ENCODE measurements around the gene PTGES. TPM values are rescaled to one million over a fixed set of nuclear protein-coding genes. Genes with fewer than 3 reads are reported as not detected.
"Not testable (repeated sequence)": the region's sequence is repeated elsewhere in the genome, so short reads cannot be mapped to it uniquely, and the experiment has no call there.

The PTGES gene
- total and polyA plus RNA-seq, 3 donors from 2014 or later: 9.5 to 41.8 (median 36.9) TPM

DNA sequence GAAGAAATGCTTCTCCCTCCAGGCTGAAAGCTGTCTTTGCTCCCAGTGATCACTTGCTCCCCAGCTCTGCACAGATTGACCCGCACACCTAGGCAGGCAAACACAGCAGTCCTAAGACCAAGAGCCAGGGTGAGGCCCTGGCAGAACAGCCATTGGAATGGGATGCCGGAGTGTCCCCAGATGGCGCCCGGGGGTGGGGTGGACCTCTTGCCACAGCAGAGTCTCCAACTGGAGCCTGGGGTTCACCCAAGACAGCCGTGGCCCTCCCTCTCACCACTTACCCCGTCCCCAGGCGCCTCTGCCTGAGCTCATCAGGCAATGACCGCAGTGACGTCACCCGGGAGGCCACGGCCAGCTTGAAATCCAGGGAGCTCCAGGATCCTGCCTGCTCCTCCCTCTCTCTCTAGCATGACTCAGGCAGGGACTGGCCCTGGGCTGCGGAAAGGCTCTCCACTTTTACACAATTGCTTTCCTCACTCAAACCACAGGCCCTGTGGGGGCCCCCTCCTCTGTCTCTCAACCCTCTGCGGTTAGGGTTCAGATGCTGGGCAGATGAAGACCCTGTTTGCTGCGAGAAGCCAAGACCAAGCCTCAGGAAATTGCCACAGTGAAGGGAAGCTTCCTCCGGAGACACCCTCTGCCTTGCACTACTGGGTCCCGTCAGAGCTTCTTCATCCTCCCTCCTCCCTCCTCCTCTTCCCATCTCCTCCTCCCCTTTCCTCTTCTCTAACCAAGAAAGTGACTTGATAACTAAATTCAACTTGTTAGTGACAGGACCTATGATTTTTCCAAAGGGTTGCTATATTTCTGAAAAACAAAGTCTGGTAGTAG lies 24.3 kb upstream of the PTGES start:
- H3K4me1 ChIP-seq: peaks cover 9% of the 10 kb centered on the region
- no peaks in the 10 kb centered on the region for H3K36me3 ChIP-seq (ENCODE audit: low read depth, missing control alignments)
- no peak overlapping the region for H3K4me3 ChIP-seq
- H3K9me3 ChIP-seq: no peaks in the 10 kb centered on the region
- H3K27me3 ChIP-seq: no peaks in the 10 kb centered on the region
- no peak for TF ChIP-seq POLR2A (IDR thresholded peaks at IDR 0.05)
- no peak for TF ChIP-seq CTCF (IDR thresholded peaks at IDR 0.05)
- intact Hi-C loops (cut with DNase I; ENCODE audit: low total_unique reads): no loop called here
- DNase-seq: peak; percentile 91
- WGBS, 2 donors: 41 to 51% methylated on average over 11 to 16 of the region's 16 CpGs
- peak overlapping the region in 1 of 2 donors; percentile 43 for H3K27ac ChIP-seq

GRCh38 chr9:129776566-129776937 lies 23.7 kb upstream of the PTGES start:
- H3K4me3 ChIP-seq: no peak overlapping the region

DNA sequence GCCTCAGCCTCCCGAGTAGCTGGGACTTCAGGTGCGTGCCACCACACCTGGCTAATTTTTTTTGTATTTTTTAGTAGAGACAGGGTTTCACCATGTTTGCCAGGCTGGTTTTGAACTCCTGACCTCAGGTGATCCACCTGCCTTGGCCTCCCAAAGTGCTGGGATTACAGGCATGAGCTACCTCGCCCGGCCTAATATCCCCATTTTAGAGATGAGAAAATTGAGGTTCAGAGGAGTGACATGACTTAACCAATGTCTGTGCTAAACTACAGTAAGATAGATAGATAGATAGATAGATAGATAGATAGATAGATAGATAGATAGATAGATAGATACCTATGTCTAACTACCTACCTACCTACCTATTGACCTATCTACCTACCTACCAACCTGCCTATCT lies 23.3 kb upstream of the PTGES start:
- intact Hi-C loops (cut with DNase I; ENCODE audit: low total_unique reads); H3K27ac ChIP-seq; H3K27me3 ChIP-seq; H3K4me3 ChIP-seq; H3K9me3 ChIP-seq; DNase-seq; H3K4me1 ChIP-seq; H3K36me3 ChIP-seq (ENCODE audit: low read depth, missing control alignments): not testable (repeated sequence)
- WGBS, 2 donors: 95 to 98% methylated on average over 4 of the region's 4 CpGs

More at GRCh38 chr9:129776566-129776937, 23.7 kb upstream of the PTGES start:
- Histone ChIP-seq H3K9me3 (no peaks in the 10 kb centered on the region), H3K4me1 (peaks cover 9% of the 10 kb centered on the region), H3K27me3 (no peaks in the 10 kb centered on the region), H3K27ac (no peak overlapping the region), H3K36me3 (ENCODE audit: low read depth, missing control alignments) (no peaks in the 10 kb centered on the region)
- WGBS, 2 donors: 75 to 84% methylated on average over 5 to 8 of the region's 8 CpGs
- intact Hi-C loops (cut with DNase I; ENCODE audit: low total_unique reads): no loop called here
- no peak for TF ChIP-seq CTCF (IDR thresholded peaks at IDR 0.05)
- TF ChIP-seq POLR2A (IDR thresholded peaks at IDR 0.05): no peak
- DNase-seq: no peak

GRCh38 chr9:129775448-129775798 lies 22.6 kb upstream of the PTGES start:
- Histone ChIP-seq H3K9me3 (no peaks in the 10 kb centered on the region), H3K4me3 (no peak overlapping the region), H3K4me1 (peaks cover 9% of the 10 kb centered on the region), H3K27ac (no peak overlapping the region), H3K36me3 (ENCODE audit: low read depth, missing control alignments) (no peaks in the 10 kb centered on the region), H3K27me3 (no peaks in the 10 kb centered on the region)
- WGBS, 2 donors: 80 to 83% methylated on average over 1 to 2 of the region's 2 CpGs
- DNase-seq: no peak
- TF ChIP-seq POLR2A (IDR thresholded peaks at IDR 0.05) (no peak), CTCF (IDR thresholded peaks at IDR 0.05) (no peak)
- intact Hi-C loops (cut with DNase I; ENCODE audit: low total_unique reads): no loop called here

DNA sequence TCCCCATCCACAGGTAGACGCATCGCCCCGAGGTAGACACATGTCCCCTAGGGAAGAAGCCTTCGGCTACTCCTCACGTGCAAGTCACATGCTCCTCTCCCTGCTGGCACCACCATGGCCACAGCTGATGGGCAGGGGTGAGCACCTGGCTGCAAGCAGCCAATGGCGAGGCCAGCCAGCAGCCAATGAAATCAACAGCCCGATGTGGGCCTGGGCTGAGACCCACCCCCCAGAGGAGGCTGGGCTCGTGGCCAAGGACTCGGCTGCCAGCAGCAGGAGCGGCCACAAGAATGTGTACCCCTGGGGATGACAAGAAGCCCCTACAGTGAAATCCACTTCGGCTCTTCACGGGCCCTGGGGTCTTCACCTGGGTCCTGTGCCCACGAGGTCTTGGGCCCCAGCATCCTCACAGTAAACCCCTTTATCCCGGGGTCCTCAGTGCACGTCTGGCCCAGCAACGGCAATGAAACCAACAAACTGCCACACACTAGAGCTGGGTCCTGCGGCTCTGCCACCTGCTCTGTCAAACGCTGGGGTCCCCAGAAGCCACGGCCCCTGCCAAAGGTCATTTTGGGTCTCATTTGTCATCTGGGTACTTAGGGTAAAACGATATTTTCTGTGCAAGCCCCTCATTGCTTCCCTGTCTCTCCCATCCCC lies 22.1 kb upstream of the PTGES start:
- DNase-seq: no peak
- intact Hi-C loops (cut with DNase I; ENCODE audit: low total_unique reads): no loop called here
- Histone ChIP-seq H3K27ac (no peak overlapping the region), H3K27me3 (no peaks in the 10 kb centered on the region), H3K36me3 (ENCODE audit: low read depth, missing control alignments) (no peaks in the 10 kb centered on the region), H3K4me3 (no peak overlapping the region), H3K9me3 (no peaks in the 10 kb centered on the region), H3K4me1 (peaks cover 9% of the 10 kb centered on the region)
- 84 to 90% methylated on average over 11 to 20 of the region's 20 CpGs for WGBS, 2 donors
- TF ChIP-seq POLR2A (IDR thresholded peaks at IDR 0.05) (no peak), CTCF (IDR thresholded peaks at IDR 0.05) (no peak)

Measured in testis (tissue), 3 donors.